ENCODE data around the gene CORO1C.
"Not testable (repeated sequence)": the region's sequence is repeated elsewhere in the genome, so short reads cannot be mapped to it uniquely, and the experiment has no call there.

CORO1C gene

DNA sequence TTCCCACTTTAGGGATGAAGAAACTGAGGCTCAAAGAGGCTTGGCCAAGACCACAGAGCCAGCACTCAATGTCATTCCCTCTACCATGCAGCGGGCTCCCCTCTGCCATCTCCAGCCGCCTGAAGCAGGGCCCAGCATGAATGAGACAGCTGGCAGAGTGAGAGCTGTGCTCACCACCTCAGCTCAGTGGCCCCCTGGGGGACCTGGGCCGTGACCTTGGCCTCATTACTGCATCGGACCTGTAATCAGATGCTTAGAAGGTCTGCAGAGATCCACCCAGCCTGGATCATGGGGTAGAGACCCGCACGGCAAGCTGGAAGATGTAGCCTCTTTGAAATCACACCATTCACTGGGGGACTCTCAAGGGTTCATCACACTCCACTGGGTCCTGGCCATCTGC, 22.7 kb upstream of the CORO1C start:
- DNase-seq (ENCODE audit: low spot score) = no peak

DNA sequence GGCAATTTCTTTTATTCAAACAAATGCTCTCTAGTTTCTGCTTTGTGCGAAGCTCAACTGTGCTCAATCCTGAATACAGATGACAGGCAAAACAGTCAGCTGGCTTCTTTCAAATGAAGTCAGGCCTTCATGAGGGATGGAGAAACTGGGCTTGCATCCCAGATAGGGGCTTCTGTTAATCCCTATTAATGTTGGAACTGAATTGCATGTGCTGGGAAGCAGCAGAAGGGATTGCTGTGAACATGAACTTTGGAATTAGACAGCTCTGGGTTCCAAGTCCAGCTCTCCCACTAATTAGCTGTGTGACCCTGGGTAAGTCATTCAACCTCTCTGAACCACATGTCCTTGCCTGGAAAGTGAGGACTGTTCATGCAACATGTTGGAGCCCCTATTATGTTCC, 21.1 kb upstream of the CORO1C start:
- no peak for DNase-seq (ENCODE audit: low spot score)

DNA sequence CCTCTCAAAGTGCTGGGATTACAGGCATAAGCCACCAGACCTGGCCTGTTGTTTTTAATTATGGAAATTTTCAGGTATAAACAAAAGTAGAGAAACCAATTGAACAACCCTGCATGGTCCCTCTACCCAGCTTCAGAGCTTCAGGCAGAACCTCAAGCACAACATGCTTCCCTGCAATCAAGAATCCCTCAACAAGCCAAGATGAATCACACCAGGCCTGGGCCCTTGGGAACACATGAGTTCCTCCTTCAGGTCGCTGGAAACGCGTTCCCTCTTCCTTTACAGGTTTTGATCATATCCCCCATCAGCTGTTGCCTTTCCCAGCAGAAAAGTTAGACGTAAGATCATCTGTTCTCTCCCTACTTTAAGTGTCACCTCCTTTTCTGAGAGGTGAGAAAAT, 20.5 kb upstream of the CORO1C start:
- DNase-seq (ENCODE audit: low spot score) = no peak

DNA sequence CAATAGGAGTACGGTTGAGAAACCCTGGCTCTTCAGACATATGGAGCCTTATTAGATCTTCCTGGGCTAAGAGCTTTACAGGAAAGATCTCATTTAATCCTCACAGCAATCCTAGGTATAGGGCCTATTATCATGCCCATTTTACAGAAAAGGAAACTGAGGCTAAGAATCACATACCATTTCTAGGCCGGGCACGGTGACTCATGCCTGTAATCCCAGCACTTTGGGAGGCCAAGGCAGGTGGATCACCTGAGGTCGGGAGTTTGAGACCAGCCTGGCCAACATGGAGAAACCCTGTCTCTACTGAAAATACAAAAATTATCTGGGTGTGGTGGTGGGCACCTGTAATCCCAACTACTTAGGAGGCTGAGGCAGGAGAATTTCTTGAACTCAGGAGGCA, 19.7 kb upstream of the CORO1C start:
- DNase-seq (ENCODE audit: low spot score) = not testable (repeated sequence)

DNA sequence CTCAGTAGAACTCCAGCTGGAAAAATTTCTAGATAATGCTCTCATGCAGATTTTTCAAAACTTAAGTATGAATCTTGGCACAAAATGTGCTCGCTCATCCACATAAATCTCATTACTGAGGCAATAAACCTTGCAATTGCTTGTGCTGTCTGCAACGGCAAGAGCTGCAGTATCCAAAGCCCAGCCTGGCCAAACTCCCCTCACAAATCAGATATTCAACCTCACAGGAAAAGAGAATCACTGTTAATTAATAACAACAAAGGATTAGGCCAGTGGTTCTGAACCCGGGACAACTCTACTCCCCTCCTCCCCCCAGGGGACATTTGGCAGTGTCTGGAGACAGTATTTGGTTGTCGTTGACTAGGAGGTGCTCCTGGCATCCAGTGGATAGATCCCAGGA, 19.2 kb upstream of the CORO1C start:
- no peak for DNase-seq (ENCODE audit: low spot score)

DNA sequence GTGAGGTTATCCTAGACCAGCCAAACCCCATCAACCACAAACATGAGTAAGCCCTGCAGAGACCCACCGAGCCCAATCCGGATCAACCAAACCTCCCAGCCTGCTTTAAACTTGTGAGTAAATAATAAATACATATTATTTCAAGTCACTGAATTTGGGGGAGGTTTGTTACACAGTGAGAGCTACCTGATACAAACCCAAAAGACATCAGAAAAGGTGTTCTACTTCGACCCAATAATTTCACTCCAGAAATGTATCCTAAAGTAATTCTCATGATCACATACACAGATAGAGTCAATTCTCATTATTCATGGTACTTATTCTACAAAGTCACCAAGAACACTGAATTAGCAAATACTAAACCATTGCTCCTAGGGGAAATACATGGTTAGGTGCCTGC, 16.2 kb upstream of the CORO1C start:
- DNase-seq (ENCODE audit: low spot score) = no peak

DNA sequence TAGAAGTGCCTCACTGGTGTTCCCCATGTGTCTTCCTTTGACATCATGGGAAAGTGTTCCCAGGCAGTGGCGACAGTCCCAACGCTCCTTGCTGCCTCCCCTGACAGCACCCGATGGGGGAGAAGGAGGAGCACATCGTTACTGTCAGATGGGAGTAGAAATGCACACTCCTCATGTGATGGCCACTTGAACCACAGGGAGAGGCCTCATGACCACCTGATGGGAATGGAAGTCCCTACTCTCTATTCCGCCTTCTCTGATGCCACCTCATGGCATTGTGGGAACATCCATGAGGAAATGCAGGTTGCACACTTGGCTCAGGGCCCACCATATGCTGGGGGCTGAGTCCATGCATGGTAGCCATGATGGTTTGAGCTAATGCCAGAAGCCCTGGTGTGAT, 14.3 kb upstream of the CORO1C start:
- DNase-seq (ENCODE audit: low spot score) = no peak

DNA sequence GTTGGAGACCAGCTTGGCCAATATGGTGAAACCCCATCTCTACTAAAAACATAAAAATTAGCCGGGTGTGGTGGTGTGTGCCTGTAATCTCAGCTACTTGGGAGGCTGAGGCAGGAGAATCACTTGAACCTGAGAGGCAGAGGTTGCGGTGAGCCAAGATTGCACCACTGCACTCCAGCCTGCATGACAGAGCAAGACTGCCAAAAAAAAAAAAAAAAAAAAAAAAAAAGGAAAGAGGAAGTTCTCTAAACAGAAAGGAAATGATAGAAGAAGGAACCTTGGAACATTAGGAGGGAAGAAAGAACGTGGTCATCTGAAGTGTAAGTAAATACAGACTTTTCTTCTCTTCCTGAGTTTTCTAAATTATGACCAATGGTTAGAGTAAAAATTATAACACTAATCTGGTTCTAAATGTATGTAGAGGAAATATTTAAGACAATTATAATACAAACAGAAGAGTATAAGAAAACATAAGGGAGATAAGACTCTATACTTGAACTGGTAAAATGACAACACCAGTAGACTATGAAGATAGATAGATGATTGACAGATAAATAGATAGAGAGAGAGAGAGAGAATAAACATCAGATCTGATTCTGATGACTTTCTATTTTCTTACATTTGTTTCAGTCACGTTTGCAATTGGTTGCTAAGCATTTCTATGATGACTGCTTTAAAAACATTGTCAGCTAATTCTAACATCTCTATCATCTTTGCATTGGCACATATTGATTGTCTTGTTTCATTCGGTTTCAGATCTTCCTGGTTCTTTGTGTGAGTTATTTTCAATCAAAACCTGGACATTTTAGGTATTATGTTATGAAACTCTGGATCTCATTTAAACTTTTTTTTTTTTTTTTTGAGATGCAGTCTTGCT, 12.9 kb upstream of the CORO1C start:
- DNase-seq (ENCODE audit: low spot score) = no peak

DNA sequence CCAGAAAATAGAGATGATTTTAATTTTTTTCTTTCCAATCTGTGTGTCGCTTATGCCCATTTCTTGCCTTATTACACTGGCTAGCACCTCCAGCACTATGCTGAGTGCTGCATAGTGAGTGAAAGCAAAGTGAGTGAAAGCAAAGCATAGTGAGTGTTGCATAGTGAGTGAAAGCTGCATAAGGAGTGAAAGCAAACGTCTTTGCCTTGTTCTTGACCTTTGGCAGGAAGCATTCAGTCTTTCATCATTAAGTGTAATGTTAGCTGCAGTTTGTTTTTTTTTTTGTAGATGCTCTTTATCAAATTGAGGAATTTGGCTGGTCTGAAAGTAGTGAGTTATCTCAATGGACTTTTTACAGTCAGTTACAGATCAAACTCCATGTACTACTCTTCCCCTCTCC, 6.9 kb upstream of the CORO1C start:
- DNase-seq (ENCODE audit: low spot score) = no peak

DNA sequence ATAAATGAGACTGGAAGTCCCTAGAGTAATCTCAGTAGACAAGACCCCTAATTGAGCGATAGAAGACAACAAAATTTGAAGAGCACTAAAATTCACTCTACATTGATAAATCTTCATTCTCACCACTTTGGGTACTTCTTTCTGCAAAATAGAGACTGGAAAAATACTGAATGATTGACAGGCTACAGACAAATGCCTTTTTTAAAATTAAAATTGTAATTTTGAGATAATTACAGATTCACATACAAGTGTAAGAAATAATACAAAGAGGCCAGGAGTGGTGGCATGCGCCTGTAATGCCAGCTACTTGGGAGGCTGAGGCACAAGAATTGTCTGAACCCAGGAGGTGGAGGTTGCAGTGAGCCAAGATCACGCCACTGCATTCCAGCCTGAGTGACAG, 4.5 kb upstream of the CORO1C start:
- DNase-seq (ENCODE audit: low spot score) = no peak

DNA sequence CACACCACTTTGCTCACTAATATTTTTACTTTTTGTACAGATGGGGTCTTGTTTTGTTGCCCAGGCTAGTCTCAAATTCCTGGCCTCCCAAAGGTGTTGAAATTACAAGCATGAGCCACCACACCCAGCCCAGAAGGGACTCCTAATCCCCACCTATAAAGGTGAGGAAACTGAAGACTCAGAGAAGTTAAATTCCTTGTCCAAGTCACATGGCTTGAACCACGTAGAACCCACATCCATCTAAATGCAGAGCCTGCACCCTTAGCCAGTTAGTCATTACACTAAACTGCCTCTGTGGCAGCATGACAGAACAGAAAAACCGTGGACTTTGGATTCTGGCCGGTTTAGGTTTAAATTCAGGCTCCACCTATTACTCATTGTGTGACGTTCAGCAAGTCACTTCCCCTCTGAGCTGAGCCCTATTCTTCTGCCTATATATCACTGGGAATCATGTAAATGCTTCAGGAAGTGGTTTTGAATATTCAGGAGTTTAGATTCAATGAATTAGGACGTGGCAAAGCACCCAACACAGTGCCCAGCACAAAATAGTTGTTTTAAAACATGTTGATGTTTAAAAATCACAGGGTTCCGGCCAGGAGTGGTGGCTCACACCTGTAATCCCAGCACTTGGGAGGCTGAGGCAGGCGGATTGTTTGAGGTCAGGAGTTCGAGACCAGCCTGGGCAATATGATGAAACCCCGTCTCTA, 3.0 kb upstream of the CORO1C start:
- DNase-seq (ENCODE audit: low spot score) = peak; percentile 62

DNA sequence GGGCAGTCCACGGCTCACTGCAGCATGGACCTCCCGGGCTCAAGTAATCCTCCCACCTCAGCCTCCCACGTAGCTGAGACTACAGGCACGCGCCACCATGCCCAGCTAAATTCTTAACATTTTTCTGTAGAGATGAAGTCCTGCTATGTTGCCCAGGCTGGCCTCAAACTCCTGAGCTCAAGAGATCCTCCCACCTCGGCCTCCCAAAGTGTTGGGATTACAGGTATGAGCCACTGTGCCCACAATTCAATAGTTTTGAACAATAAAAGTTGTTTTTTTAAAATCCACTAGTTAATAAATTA, 1.9 kb upstream of the CORO1C start:
- not testable (repeated sequence) for DNase-seq (ENCODE audit: low spot score)

DNA sequence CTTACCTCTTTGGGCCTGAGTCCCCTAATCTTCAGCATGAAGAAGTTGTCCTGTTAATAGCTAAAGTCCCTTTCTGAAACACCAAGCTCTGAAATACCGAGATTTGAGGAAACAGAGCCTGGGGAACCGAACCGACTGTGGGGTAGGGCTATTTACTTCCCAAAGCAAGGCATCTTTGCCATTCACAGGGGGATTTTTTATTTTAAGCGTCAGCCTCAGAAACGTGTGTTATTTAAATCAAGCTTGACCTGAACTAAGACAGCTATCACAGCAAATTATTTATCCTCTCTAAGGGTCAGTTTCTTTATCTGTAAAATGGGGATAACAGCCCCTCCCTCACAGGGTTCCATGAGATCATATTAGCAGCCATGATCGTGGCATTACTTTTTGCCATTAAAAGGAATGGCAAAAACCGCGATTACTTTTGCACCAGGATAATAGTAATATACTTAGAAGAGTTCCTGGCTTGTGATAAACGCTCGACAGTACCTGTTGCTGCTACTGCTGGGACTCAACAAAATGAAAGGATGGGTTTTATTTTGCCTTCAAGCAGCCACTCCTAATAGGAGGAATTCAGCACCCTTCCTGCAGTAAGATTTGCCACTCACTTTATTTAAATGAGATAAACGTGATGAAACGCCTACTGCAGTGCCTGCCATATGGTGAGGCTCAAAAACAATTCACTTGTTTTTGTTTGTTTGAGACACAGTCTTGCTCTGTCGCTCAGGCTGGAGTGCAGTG, 1.3 kb upstream of the CORO1C start:
- no peak for DNase-seq (ENCODE audit: low spot score)

DNA sequence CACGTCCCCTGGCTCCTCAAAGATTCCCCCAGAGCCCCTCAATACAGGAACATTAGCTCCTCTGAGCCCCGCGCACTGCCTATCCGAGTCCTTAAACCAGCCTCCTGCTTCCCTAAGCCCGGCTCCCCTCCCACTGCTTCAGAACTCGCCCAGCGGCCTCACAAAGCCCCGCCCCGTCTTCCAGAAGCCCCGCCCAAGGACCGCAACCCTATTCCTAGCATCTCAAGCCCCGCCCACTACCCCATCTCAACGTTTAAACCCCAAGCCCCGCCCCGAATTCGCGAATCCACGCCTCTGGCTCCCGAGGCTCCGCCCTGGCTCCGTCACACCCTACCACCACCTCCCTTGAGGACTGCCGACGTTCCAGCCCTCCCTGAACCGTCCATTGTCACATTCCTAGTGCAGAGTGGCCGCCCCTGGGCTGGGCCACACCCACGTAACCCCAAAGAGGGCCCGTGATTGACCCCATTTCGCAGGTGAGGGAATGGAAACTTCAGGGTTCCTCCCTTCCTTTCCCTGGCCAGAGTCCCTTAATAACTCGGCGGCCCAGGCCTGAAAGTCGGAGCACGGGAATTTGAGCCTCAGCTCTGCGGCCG, 646 bp upstream of the CORO1C start:
- DNase-seq (ENCODE audit: low spot score) = peak; percentile 95

DNA sequence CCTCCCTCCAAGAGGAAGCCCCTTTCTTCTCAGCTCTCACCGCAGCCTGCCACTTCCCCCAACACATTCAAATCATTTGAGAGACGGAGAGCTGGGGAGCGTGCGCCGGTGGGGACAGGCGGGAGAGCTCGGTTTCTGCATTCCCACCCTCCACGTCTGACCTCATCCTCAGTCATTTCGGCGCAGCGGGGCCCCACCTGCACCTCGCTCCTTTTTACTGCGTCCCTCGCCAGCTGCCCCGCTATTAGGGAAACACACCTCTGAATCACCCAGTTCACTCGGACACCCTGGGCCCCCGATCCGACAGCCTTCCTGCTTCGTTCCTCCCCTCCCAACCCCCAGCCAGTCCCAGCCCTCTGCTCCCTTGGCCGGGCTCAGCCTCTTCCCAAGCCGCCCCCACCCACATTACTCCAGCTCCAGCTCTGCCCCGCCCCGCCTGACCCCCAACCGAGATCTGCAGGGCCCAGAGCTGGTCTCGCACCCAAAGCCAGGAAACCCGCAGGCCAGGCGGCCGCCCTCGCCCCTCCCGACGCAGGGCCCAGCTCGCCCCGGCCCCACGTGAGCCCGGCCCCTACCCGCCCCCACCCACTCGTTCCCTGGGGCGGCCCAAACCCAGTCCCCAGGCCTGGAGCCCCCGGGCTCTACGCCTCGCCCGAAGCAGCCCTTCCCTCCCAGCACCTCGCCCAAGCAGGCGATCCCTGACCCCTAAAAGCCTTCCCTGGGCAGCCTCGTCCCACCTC, 783 bp downstream of the CORO1C start:
- peak; percentile 57 for DNase-seq (ENCODE audit: low spot score)

DNA sequence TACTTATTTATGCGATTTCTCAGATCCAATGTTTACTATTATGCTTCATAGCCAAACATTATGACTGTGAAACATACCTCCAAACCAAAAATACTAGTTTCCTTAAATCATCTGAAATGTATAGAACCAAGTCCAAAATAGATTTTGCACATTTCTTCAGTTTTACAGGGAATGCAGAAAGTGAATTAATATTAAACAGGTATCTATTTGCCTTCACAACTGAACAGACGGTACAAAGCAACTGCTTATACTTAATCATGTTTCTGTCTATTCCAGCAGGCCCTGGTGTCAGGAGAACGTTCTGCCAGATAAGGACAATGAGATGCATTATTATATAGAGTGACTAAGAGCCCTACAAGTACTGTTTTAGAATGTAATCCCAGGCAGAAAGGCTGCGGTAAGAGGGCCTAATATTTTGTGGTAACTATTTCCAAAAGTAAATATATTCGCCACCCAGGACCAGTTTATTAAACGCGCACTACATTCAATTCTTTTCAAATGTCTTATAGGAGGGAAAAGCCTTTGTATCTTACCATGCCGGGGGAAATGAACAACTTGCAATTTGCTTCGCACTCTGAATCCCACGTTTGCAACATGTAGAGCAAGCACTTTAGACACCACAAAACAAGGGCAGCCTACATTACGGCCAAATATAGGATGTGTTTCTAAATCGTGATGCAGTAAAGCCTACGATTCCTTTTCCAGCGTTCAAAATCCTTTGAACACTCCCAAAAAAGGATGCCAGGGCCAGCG, 1.5 kb downstream of the CORO1C start:
- DNase-seq (ENCODE audit: low spot score) = no peak

DNA sequence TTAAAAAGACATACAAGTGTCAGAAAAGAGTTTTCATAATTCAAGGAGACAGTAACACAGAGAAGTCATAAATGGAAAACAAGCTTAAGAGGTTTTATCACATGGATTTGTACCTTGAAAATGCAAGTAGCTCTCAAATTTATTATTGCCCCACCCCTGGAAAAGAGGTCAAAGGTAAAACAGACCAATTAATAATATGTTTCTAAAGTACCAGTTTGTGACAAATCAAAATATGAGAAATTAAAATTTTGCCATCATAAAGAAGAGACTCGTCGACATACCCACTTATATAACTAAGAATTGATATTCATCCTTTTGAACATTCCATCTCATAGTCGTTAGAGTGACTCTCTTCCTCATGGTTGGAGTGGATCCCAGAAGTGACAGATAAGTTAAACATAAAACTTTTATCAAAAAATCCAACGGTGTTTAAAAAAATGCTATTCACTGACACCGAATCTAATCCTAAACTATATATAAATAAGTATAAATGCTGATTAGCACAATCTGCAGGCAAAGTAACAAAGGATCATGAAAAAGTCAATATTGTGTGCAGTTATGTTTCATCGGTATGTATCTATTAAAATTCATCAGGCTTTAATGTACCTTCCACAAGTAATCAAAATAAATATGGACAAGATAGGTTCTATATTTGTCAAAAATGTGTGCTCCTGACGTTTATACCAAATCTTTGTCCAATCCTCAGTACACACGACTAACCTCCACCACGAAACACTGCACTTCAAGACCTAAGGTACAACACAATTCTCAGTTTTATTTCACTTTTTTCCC, 2.3 kb downstream of the CORO1C start:
- DNase-seq (ENCODE audit: low spot score) = no peak

DNA sequence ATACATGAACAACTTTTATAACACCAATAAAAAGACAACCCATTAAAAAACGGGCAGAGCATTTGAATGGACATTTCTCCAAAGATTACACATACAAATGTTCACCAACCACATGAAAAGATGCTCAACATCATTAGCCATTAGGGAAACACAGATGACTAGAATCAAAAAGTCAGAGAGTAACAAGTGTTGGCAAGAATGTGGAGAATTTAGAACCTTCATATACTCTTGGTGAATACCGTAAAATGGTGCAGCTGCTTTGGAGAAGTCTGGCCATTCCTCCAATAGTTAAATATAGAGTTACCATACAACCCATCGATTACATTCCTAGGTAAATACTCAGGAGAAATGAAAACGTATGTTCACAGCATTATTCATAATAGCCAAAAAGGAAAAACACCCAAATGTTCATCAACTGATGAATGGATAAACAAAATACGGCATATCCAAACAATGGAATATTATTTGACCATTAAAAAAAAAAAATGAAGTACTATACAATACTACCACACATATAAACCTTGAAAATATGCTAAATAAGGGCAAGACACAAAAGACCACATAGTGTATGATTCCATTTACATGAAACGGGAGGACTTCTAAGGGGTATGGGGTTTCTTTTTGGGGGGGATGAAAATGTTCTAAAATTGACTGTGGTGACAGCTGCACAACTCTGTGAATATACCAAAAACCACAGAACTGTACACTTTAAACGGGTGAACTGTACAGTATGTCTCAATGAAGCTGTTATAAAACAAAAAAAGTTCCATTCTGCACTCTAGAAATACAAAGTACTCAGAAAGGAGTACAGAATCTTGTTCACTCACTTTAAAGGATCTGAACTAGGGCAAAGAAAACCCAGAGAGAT, 3.2 kb downstream of the CORO1C start:
- no peak for DNase-seq (ENCODE audit: low spot score)

DNA sequence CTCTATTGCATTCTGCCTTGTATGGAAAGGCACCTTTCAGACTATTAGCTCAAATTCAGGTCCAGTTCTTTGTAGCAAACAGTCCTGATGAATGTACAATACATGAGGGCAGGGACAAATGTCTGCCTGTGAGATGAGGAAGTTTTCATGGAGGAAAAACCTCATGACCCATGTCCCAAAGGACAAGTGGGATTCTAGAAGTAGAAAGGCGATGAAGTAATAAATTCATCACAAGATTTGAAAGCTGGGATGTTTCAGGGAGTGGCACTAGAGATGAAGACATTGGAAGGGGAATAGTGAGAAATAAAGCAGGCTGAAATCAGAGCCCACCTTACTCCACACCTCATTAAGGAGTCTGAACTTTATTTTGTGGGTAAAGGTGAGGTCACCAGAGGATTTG, 4.2 kb downstream of the CORO1C start:
- DNase-seq (ENCODE audit: low spot score) = no peak

DNA sequence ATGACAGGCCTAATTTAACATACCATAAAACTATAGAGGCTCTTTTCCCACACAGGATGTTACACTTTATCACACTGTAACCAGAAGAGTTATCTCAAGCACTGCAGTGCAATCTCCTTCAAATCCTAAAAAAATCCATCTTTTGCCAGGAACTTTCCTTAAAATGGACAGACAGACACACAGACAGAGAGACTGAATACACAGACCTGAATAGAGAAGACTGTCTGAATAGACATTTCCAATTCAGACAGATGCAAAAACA, 6.5 kb downstream of the CORO1C start:
- DNase-seq (ENCODE audit: low spot score) = no peak
